HL-60 (cell line): ENCODE results near the gene MSL1.

Source experiments
- DNase-seq, 2 experiments: peaks; one replicate each; pipeline ENCODE4 v3.0.0-alpha.2; 2010 to 2020; ENCODE audit warnings: low read depth in 1 of 2, low spot score in 1 of 2
- H3K27ac ChIP-seq: fragments of 250-450 bp; sonication (Bioruptor Pico); replicated peaks from 2 replicates; pipeline ENCODE4 v1.5.1; 2020; ENCODE audit warnings: mild to moderate bottlenecking, moderate library complexity
- H3K27me3 ChIP-seq: fragments of 250-450 bp; sonication (Bioruptor Pico); 2 replicates; pipeline ENCODE4 v1.5.1; 2021; ENCODE audit warnings: mild to moderate bottlenecking, moderate library complexity; ENCODE audit not compliant: insufficient read depth, poor library complexity, severe bottlenecking
- H3K4me3 ChIP-seq: replicated peaks from 2 replicates; pipeline ENCODE4 v1.5.1; 2011; ENCODE audit warnings: mild to moderate bottlenecking, control low read depth, low read length; ENCODE audit not compliant: insufficient read depth
- GABPA ChIP-seq: IDR thresholded peaks from 2 replicates; pipeline ENCODE4 v1.6.1; 2012; ENCODE audit warnings: low read depth
- POLR2AphosphoS5 ChIP-seq: IDR thresholded peaks from 2 replicates; pipeline ENCODE4 v1.6.1; 2012; ENCODE audit warnings: low read depth
- SPI1 ChIP-seq: IDR thresholded peaks from 2 replicates; pipeline ENCODE4 v1.6.1; 2012; ENCODE audit warnings: low read depth, mild to moderate bottlenecking, borderline replicate concordance
- TF ChIP-seq, protein P1 (sequence below): IDR thresholded peaks from 2 replicates; pipeline ENCODE4 v1.6.1; 2012; ENCODE audit warnings: low read depth; ENCODE audit not compliant: insufficient replicate concordance
- TF ChIP-seq, protein P2 (sequence below): IDR thresholded peaks from one replicate; pipeline ENCODE4 v1.5.1; 2011; ENCODE audit warnings: low read length, control low read depth, inconsistent platforms; ENCODE audit not compliant: insufficient read depth

MSL1 gene

DNA sequence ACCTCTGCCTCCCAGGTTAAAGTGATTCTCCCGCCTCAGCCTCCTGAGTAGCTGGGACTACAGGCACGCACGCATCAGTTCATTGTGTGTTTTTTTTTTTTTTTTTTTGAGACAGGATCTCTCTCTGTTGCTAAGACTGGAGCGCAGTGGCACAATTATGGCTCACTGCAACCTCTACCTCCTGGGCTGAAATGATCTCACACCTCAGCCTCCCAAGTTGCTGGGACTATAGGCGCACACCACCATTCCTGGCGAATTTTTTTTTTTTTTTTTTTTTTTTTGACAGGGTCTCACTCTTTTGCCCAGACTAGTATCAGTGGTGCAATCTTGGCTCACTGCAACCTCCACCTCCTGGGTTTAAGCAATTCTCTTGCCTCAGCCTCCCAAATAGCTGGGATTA is 37.7 kb downstream of the MSL1 start:
- Histone ChIP-seq H3K27me3 (no peaks in the 10 kb centered on the region), H3K27ac (no peak overlapping the region), H3K4me3 (no peak overlapping the region)
- DNase-seq, result no peak
- no peak for TF ChIP-seq SPI1
- TF ChIP-seq, protein P1, sequence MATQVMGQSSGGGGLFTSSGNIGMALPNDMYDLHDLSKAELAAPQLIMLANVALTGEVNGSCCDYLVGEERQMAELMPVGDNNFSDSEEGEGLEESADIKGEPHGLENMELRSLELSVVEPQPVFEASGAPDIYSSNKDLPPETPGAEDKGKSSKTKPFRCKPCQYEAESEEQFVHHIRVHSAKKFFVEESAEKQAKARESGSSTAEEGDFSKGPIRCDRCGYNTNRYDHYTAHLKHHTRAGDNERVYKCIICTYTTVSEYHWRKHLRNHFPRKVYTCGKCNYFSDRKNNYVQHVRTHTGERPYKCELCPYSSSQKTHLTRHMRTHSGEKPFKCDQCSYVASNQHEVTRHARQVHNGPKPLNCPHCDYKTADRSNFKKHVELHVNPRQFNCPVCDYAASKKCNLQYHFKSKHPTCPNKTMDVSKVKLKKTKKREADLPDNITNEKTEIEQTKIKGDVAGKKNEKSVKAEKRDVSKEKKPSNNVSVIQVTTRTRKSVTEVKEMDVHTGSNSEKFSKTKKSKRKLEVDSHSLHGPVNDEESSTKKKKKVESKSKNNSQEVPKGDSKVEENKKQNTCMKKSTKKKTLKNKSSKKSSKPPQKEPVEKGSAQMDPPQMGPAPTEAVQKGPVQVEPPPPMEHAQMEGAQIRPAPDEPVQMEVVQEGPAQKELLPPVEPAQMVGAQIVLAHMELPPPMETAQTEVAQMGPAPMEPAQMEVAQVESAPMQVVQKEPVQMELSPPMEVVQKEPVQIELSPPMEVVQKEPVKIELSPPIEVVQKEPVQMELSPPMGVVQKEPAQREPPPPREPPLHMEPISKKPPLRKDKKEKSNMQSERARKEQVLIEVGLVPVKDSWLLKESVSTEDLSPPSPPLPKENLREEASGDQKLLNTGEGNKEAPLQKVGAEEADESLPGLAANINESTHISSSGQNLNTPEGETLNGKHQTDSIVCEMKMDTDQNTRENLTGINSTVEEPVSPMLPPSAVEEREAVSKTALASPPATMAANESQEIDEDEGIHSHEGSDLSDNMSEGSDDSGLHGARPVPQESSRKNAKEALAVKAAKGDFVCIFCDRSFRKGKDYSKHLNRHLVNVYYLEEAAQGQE, result no peak

DNA sequence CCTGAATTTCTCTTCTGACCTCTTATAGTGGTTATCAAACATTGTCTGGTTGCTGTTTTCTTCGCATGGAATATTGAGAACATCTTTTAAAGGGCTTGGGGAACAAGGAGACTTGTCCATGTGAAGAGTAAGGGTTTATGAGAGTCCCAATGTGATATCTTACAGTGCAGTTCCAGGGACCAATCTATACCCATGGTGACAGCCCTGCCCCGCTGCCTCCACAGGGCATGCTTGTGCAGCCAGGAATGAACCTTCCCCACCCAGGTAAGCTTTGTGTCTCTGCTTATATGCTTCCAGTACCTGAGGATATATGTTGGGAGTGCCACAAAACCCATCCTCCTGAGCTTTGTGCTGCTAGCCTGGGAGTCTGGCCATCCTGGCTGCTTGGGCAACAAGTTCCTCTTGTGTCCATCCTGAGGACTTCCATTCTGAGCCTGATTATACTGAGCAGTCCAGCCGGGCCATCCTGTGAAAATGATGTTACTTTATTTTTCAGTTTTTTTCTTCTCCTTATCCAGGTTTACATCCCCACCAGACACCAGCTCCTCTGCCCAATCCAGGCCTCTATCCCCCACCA is 46.0 kb downstream of the MSL1 start:
- DNase-seq, result no peak
- Histone ChIP-seq H3K4me3 (no peak overlapping the region), H3K27me3 (no peaks in the 10 kb centered on the region), H3K27ac (no peak overlapping the region)
- TF ChIP-seq POLR2AphosphoS5 (no peak), SPI1 (no peak), GABPA (no peak)
- TF ChIP-seq, protein P2, sequence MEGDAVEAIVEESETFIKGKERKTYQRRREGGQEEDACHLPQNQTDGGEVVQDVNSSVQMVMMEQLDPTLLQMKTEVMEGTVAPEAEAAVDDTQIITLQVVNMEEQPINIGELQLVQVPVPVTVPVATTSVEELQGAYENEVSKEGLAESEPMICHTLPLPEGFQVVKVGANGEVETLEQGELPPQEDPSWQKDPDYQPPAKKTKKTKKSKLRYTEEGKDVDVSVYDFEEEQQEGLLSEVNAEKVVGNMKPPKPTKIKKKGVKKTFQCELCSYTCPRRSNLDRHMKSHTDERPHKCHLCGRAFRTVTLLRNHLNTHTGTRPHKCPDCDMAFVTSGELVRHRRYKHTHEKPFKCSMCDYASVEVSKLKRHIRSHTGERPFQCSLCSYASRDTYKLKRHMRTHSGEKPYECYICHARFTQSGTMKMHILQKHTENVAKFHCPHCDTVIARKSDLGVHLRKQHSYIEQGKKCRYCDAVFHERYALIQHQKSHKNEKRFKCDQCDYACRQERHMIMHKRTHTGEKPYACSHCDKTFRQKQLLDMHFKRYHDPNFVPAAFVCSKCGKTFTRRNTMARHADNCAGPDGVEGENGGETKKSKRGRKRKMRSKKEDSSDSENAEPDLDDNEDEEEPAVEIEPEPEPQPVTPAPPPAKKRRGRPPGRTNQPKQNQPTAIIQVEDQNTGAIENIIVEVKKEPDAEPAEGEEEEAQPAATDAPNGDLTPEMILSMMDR, result no peak
- TF ChIP-seq, protein P1, result no peak

GRCh38 chr17:40168262-40168832 is 46.6 kb downstream of the MSL1 start:
- Histone ChIP-seq H3K27ac (no peak overlapping the region), H3K4me3 (no peak overlapping the region), H3K27me3 (no peaks in the 10 kb centered on the region)
- TF ChIP-seq, protein P1, result no peak
- TF ChIP-seq, protein P2, result peak; percentile 76
- peak in 1 of 2 experiments; percentile 47 for DNase-seq

GRCh38 chr17:40170325-40170724 is 48.6 kb downstream of the MSL1 start:
- Histone ChIP-seq H3K27me3 (no peaks in the 10 kb centered on the region), H3K4me3 (no peak overlapping the region), H3K27ac (no peak overlapping the region)
- TF ChIP-seq POLR2AphosphoS5, result no peak
- TF ChIP-seq, protein P2, result no peak
- no peak for DNase-seq
